ENCODE data around the gene SLC17A3. TPM values are rescaled to one million over a fixed set of nuclear protein-coding genes. Genes with fewer than 3 reads are reported as not detected.

Gene SLC17A3
- total RNA-seq, 1 donor from 2014 or later = not detected

DNA sequence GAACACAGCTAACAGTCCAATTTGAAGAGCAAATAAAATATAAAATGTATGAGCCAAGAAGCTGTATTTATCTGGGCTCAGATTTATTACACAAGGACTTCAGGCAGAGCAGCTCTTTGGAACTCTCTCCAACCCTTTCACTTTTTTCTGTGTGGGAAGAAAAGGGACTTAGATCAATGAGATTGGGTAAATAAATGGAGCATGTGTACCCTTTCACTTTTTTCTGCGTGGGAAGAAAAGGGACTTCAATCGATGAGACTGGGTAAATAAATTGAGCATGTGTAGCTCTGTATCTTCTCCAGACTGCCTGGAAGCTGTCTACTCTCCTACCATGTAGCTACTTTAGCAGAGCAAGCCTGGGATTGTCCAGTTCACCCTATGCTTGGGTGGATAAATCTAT lies 10.7 kb downstream of the SLC17A3 start:
- no peaks in the 10 kb centered on the region for H3K9me3 Mint-ChIP-seq (ENCODE audit: low read depth)
- no peak overlapping the region for H3K4me3 Mint-ChIP-seq (ENCODE audit: unreplicated experiment)
- no peaks in the 10 kb centered on the region for H3K36me3 Mint-ChIP-seq (ENCODE audit: low read depth)
- H3K4me1 Mint-ChIP-seq (ENCODE audit: low read depth) = no peaks in the 10 kb centered on the region
- no peak overlapping the region for H3K27ac Mint-ChIP-seq (ENCODE audit: unreplicated experiment)
- no peak for TF ChIP-seq CTCF (IDR thresholded peaks at IDR 0.05)
- peaks cover 29% of the 10 kb centered on the region for H3K27me3 Mint-ChIP-seq (ENCODE audit: low read depth)
- DNase-seq (ENCODE audit: low spot score) = no peak

DNA sequence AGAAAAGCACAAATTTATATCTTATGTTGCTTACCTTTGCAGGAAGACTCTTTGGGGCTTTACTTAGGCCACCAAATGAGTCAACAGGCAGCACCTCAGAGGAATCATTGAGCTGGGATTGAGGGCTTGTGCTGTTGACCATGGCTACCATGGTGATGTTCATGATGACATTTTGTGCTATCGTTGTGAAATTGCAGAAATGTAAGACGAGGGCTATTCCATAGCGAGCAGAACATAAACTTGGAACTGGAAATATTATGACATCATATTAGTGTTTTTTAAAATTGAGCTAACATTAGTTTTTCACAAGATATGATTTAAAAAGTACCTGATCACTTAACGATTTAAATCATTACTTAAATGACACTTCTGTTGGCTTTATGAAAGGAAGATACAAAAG lies 11.8 kb downstream of the SLC17A3 start:
- Mint-ChIP-seq H3K4me3 (ENCODE audit: unreplicated experiment) (no peak overlapping the region), H3K4me1 (ENCODE audit: low read depth) (no peaks in the 10 kb centered on the region), H3K36me3 (ENCODE audit: low read depth) (no peaks in the 10 kb centered on the region), H3K9me3 (ENCODE audit: low read depth) (no peaks in the 10 kb centered on the region), H3K27me3 (ENCODE audit: low read depth) (peaks cover 27% of the 10 kb centered on the region), H3K27ac (ENCODE audit: unreplicated experiment) (no peak overlapping the region)
- no peak for DNase-seq (ENCODE audit: low spot score)
- no peak for TF ChIP-seq CTCF (IDR thresholded peaks at IDR 0.05)

DNA sequence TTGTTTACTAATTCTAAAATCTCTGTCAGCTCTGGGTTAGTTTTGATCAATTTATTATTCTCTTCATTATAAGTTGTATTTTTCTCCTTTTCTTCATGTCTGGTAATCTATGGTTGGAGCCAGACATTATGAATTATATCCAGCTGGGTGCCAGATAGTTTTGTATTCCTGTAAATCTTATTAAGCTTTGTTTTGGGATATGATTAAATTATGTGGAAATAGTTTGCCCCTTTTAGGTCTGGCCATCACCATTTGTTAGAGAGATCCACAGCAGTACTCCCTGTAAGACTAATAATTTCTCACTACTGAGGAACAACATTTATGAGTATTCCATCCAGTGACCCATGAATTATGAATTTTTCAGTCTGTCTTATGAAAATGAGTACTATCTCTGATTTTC lies 21.3 kb downstream of the SLC17A3 start:
- Mint-ChIP-seq H3K9me3 (ENCODE audit: low read depth) (no peaks in the 10 kb centered on the region), H3K27ac (ENCODE audit: unreplicated experiment) (no peak overlapping the region), H3K4me3 (ENCODE audit: unreplicated experiment) (no peak overlapping the region), H3K36me3 (ENCODE audit: low read depth) (peaks cover 2% of the 10 kb centered on the region), H3K4me1 (ENCODE audit: low read depth) (no peaks in the 10 kb centered on the region), H3K27me3 (ENCODE audit: low read depth) (peaks cover 14% of the 10 kb centered on the region)
- TF ChIP-seq CTCF (IDR thresholded peaks at IDR 0.05) = no peak
- no peak for DNase-seq (ENCODE audit: low spot score)

DNA sequence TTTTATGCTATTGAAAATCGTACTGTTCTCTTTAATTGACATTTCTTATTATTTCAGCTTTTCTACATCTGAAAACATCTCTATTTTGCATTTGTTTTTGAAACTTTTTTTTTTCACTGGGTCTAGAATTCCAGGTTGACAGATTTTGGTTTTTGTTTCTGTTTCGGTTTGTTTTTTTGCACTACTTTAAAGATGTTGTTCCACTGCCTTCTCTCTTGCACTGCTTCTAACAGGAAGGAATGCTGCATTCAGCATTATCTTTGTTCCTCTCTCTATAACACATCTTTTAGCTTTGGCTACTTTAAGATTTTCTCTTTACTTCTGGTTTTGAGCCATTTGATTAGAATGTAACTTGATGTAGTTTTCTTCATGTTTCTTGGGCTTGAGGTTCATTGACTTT lies 22.1 kb downstream of the SLC17A3 start:
- Mint-ChIP-seq H3K27ac (ENCODE audit: unreplicated experiment) (no peak overlapping the region), H3K27me3 (ENCODE audit: low read depth) (peaks cover 17% of the 10 kb centered on the region), H3K36me3 (ENCODE audit: low read depth) (peaks cover 2% of the 10 kb centered on the region), H3K4me3 (ENCODE audit: unreplicated experiment) (no peak overlapping the region), H3K4me1 (ENCODE audit: low read depth) (no peaks in the 10 kb centered on the region), H3K9me3 (ENCODE audit: low read depth) (peaks cover 4% of the 10 kb centered on the region)
- DNase-seq (ENCODE audit: low spot score) = no peak
- TF ChIP-seq CTCF (IDR thresholded peaks at IDR 0.05) = no peak

DNA sequence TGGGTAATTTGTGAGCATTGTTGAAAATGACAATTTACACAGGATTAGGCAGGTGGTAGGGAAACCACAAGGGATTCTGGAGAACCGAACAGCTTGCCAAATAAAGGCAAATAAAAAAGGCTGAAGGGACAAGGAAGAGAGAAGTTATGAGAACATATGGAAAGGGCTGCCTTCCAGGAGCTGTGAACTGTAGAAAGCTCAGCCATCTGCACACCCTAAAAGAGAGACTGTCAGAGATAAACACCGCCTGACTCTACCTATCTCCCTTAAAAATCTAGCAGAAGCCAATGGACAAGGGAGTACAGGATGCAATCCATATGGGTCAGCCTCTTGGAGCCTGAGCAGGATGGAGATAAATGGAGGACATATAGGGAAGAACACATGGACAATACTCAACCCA lies 29.5 kb downstream of the SLC17A3 start:
- H3K4me3 Mint-ChIP-seq (ENCODE audit: unreplicated experiment) = no peak overlapping the region
- peaks cover 5% of the 10 kb centered on the region for H3K9me3 Mint-ChIP-seq (ENCODE audit: low read depth)
- DNase-seq (ENCODE audit: low spot score) = no peak
- H3K27me3 Mint-ChIP-seq (ENCODE audit: low read depth) = peaks cover 7% of the 10 kb centered on the region
- H3K4me1 Mint-ChIP-seq (ENCODE audit: low read depth) = no peaks in the 10 kb centered on the region
- H3K27ac Mint-ChIP-seq (ENCODE audit: unreplicated experiment) = no peak overlapping the region
- no peak for TF ChIP-seq CTCF (IDR thresholded peaks at IDR 0.05)
- no peaks in the 10 kb centered on the region for H3K36me3 Mint-ChIP-seq (ENCODE audit: low read depth)

All from chondrocyte (in vitro differentiated cells).